Skeletal muscle satellite cell (primary cell): ENCODE results near the gene NASP.
A peak's percentile ranks its signal among the peaks of the same experiment; 100 is the strongest.

Experiments used
- H3K27me3 ChIP-seq: 2 replicates; pipeline ENCODE4 v1.7.0; 2013; ENCODE audit warnings: low read length; ENCODE audit not compliant: control insufficient read depth, insufficient read depth
- H3K36me3 ChIP-seq: 2 replicates; pipeline ENCODE4 v1.7.0; 2013; ENCODE audit warnings: mild to moderate bottlenecking, control low read depth, low read length; ENCODE audit not compliant: insufficient read depth
- H3K4me1 ChIP-seq: 2 replicates; pipeline ENCODE4 v1.7.0; 2013; ENCODE audit warnings: low read length; ENCODE audit not compliant: control insufficient read depth, insufficient read depth
- H3K4me2 ChIP-seq: 2 replicates; pipeline ENCODE4 v1.7.0; 2013; ENCODE audit warnings: mild to moderate bottlenecking, low read length
- H3K4me3 ChIP-seq: 2 replicates; pipeline ENCODE4 v1.7.0; 2013; ENCODE audit warnings: low read length
- H3K9ac ChIP-seq: 2 replicates; pipeline ENCODE4 v1.7.0; 2013; ENCODE audit warnings: mild to moderate bottlenecking, low read depth, low read length, moderate library complexity
- H3K9me3 ChIP-seq: replicated peaks from 2 replicates; pipeline ENCODE4 v1.7.0; 2013; ENCODE audit warnings: mild to moderate bottlenecking, control low read depth, low read length

Gene NASP

GRCh38 chr1:45551684-45552083 is 32.2 kb upstream of the NASP start:
- Histone ChIP-seq H3K9me3 (no peaks in the 10 kb centered on the region), H3K4me1 (peaks cover 15% of the 10 kb centered on the region), H3K36me3 (peaks cover 6% of the 10 kb centered on the region), H3K4me3 (peak overlapping the region; percentile 92), H3K27me3 (no peaks in the 10 kb centered on the region), H3K9ac (peak overlapping the region; percentile 89), H3K4me2 (peak overlapping the region; percentile 88)

- Histone ChIP-seq H3K4me2 (peak overlapping the region; percentile 88), H3K36me3 (peaks cover 6% of the 10 kb centered on the region), H3K4me3 (no peak overlapping the region), H3K9me3 (no peaks in the 10 kb centered on the region), H3K27me3 (no peaks in the 10 kb centered on the region), H3K9ac (no peak overlapping the region), H3K4me1 (peaks cover 15% of the 10 kb centered on the region)
Observed at GRCh38 chr1:45552331-45552730, 31.5 kb upstream of the NASP start.

GRCh38 chr1:45554198-45554597 is 29.6 kb upstream of the NASP start:
- Histone ChIP-seq H3K27me3 (no peaks in the 10 kb centered on the region), H3K36me3 (peaks cover 6% of the 10 kb centered on the region), H3K4me1 (peaks cover 15% of the 10 kb centered on the region), H3K4me3 (no peak overlapping the region), H3K4me2 (no peak overlapping the region), H3K9me3 (no peaks in the 10 kb centered on the region), H3K9ac (no peak overlapping the region)

GRCh38 chr1:45557422-45557944 is 26.4 kb upstream of the NASP start:
- Histone ChIP-seq H3K27me3 (no peaks in the 10 kb centered on the region), H3K9ac (no peak overlapping the region), H3K4me1 (peaks cover under 1% of the 10 kb centered on the region), H3K36me3 (peaks cover 16% of the 10 kb centered on the region), H3K4me2 (no peak overlapping the region), H3K9me3 (no peaks in the 10 kb centered on the region), H3K4me3 (no peak overlapping the region)

GRCh38 chr1:45563843-45564242 is 20.0 kb upstream of the NASP start:
- H3K4me2 ChIP-seq = no peak overlapping the region
- H3K9ac ChIP-seq = no peak overlapping the region
- H3K36me3 ChIP-seq = peaks cover 42% of the 10 kb centered on the region
- H3K4me3 ChIP-seq = no peak overlapping the region
- no peaks in the 10 kb centered on the region for H3K9me3 ChIP-seq
- no peaks in the 10 kb centered on the region for H3K27me3 ChIP-seq
- no peaks in the 10 kb centered on the region for H3K4me1 ChIP-seq

- Histone ChIP-seq H3K9me3 (no peaks in the 10 kb centered on the region), H3K27me3 (no peaks in the 10 kb centered on the region), H3K36me3 (peaks cover 58% of the 10 kb centered on the region), H3K9ac (no peak overlapping the region), H3K4me2 (no peak overlapping the region), H3K4me1 (no peaks in the 10 kb centered on the region), H3K4me3 (no peak overlapping the region)
Observed at GRCh38 chr1:45566722-45567121, 17.1 kb upstream of the NASP start.

GRCh38 chr1:45567911-45568310 is 15.9 kb upstream of the NASP start:
- Histone ChIP-seq H3K4me2 (no peak overlapping the region), H3K9me3 (no peaks in the 10 kb centered on the region), H3K4me1 (no peaks in the 10 kb centered on the region), H3K27me3 (no peaks in the 10 kb centered on the region), H3K36me3 (peaks cover 51% of the 10 kb centered on the region), H3K4me3 (no peak overlapping the region), H3K9ac (no peak overlapping the region)

- no peaks in the 10 kb centered on the region for H3K9me3 ChIP-seq
- H3K4me2 ChIP-seq = no peak overlapping the region
- H3K4me1 ChIP-seq = no peaks in the 10 kb centered on the region
- H3K36me3 ChIP-seq = peaks cover 50% of the 10 kb centered on the region
- H3K27me3 ChIP-seq = no peaks in the 10 kb centered on the region
- H3K4me3 ChIP-seq = no peak overlapping the region
- H3K9ac ChIP-seq = no peak overlapping the region
Observed at GRCh38 chr1:45568421-45568820, 15.4 kb upstream of the NASP start.

- H3K4me1 ChIP-seq = no peaks in the 10 kb centered on the region
- no peak overlapping the region for H3K4me3 ChIP-seq
- H3K4me2 ChIP-seq = no peak overlapping the region
- no peak overlapping the region for H3K9ac ChIP-seq
- H3K9me3 ChIP-seq = no peaks in the 10 kb centered on the region
- H3K27me3 ChIP-seq = no peaks in the 10 kb centered on the region
- H3K36me3 ChIP-seq = peaks cover 42% of the 10 kb centered on the region
Observed at GRCh38 chr1:45569571-45569961, 14.3 kb upstream of the NASP start.

GRCh38 chr1:45569962-45570581 is 13.8 kb upstream of the NASP start:
- Histone ChIP-seq H3K4me3 (no peak overlapping the region), H3K36me3 (peaks cover 42% of the 10 kb centered on the region), H3K27me3 (no peaks in the 10 kb centered on the region), H3K4me2 (no peak overlapping the region), H3K9ac (no peak overlapping the region), H3K4me1 (no peaks in the 10 kb centered on the region), H3K9me3 (no peaks in the 10 kb centered on the region)

GRCh38 chr1:45570631-45571030 is 13.2 kb upstream of the NASP start:
- no peak overlapping the region for H3K9ac ChIP-seq
- no peak overlapping the region for H3K4me2 ChIP-seq
- H3K36me3 ChIP-seq = peaks cover 42% of the 10 kb centered on the region
- no peaks in the 10 kb centered on the region for H3K9me3 ChIP-seq
- no peak overlapping the region for H3K4me3 ChIP-seq
- no peaks in the 10 kb centered on the region for H3K4me1 ChIP-seq
- H3K27me3 ChIP-seq = no peaks in the 10 kb centered on the region

GRCh38 chr1:45573231-45573804 is 10.5 kb upstream of the NASP start:
- H3K9me3 ChIP-seq = no peaks in the 10 kb centered on the region
- H3K4me3 ChIP-seq = no peak overlapping the region
- no peak overlapping the region for H3K9ac ChIP-seq
- H3K27me3 ChIP-seq = no peaks in the 10 kb centered on the region
- peaks cover 27% of the 10 kb centered on the region for H3K36me3 ChIP-seq
- H3K4me1 ChIP-seq = no peaks in the 10 kb centered on the region
- H3K4me2 ChIP-seq = no peak overlapping the region
